ENCODE data around the gene RNF167. TPM values are rescaled to one million over a fixed set of nuclear protein-coding genes. Genes with fewer than 3 reads are reported as not detected.

Gene RNF167
- total RNA-seq, 6 donors from 2014 or later = 41.9 to 130 (median 72.9) TPM

DNA sequence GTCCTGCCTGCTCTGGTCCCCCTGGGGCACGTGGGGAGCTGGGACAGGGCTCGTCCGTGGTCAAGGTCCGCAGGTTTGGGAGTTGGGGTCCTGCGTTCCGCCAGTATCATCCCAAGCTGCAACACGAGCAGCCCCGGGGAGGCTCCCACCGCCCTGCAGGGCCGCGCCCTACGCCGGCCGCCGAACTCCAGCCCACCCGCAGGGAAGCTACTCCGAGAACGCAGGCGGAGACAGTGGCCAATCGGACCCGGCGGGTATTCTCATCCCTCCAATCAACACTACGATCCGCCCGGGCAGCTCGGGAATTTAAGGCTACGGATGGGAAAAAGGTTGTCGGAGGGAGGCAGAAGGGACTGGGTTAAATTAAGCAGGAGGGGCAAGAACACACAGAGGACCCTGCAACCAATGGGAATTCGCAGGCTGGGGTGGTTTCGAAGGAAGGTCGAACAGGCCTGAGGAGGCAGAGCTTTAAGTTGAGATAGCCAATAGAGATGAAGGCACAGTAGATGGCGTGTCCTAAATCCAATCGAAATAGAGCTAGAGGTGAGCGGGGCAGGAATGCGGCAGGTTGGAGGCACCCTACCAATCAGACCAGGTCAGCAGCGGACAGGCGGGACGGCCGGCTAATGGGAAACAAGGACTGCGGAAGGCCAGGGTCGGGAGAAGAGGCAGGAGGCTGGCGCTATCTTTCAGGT is 26.9 kb downstream of the RNF167 start:
- TF ChIP-seq POLR2AphosphoS5 (IDR thresholded peaks at IDR 0.05) (peak; percentile 3 to 43), EP300 (IDR thresholded peaks at IDR 0.05) (no peak), POLR2A (IDR thresholded peaks at IDR 0.05) (peak in 2 of 4 donors; percentile 22 to 33)
- TF ChIP-seq, protein P1, sequence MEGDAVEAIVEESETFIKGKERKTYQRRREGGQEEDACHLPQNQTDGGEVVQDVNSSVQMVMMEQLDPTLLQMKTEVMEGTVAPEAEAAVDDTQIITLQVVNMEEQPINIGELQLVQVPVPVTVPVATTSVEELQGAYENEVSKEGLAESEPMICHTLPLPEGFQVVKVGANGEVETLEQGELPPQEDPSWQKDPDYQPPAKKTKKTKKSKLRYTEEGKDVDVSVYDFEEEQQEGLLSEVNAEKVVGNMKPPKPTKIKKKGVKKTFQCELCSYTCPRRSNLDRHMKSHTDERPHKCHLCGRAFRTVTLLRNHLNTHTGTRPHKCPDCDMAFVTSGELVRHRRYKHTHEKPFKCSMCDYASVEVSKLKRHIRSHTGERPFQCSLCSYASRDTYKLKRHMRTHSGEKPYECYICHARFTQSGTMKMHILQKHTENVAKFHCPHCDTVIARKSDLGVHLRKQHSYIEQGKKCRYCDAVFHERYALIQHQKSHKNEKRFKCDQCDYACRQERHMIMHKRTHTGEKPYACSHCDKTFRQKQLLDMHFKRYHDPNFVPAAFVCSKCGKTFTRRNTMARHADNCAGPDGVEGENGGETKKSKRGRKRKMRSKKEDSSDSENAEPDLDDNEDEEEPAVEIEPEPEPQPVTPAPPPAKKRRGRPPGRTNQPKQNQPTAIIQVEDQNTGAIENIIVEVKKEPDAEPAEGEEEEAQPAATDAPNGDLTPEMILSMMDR (IDR thresholded peaks at IDR 0.05) = peak in 1 of 6 experiments; percentile 13
- Histone ChIP-seq H3K4me3 (peak overlapping the region; percentile 51 to 85 (median 74)), H3K9me3 (no peaks in the 10 kb centered on the region), H3K27me3 (no peaks in the 10 kb centered on the region), H3K36me3 (peaks cover 4 to 34% (median 19%) of the 10 kb centered on the region in 4 donors), H3K4me1 (peaks cover 26 to 34% (median 29%) of the 10 kb centered on the region in 4 donors), H3K27ac (peak overlapping the region; percentile 90 to 95 (median 94))
- peak; percentile 94 to 99 for DNase-seq
- ATAC-seq (ENCODE audit: low FRiP score in 2 of 2) = peak; percentile 93 to 97
- 0% methylated on average over 16 to 28 of the region's 42 CpGs for WGBS, 2 donors

DNA sequence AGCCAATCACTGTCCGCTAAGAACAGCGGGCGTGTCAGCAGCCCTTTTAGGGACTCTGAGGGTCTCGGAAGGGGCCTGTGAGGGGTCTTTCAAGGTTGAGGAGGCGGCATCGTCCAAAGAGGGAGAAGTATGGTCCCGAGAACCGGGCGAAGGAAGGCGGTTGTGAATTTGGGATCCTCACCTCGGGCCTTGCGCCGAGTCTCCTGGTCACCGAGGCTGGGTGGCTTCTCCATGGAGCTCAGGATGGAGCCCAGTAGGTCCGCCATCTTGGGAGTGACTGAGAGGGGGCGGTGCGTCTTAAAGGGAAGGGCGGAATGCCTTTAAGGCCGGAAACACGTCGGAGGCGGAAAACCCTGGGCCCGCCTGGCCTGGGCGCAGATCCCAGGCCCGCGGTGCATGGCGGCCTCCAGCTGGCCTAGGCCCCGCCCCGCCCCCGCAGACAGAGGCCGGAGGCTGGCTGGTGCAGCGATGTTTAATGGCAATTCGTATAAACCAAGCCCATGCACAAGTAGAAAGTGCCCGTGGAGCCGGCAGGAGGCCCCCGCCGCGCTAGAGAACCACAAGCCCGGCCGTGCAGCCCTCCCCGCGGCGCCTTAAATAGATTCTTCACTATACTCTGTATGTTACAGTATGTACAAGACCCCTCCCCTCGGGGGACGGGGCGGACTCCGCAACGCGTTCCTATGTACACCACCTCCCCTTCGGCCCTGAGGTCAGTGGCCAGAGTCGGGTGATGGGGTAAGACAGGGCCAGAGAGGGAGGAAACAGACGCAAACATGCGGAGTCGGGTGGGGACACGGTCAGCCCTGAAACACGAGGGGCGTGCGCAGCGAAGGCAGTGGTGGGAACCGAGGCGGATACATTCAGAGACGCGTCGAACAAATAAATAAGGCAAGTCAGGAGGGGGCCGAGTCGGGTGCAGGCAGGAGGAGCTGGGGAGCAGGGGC is 27.7 kb downstream of the RNF167 start, which contains the start of gene SPAG7:
Gene SPAG7 (minus strand): TSS at position 279 of the 947 bp plus-strand sequence. CDS start 13 bp downstream, at position 266.
- TF ChIP-seq, protein P1 (IDR thresholded peaks at IDR 0.05) = peak in 3 of 6 experiments; percentile 10 to 15 (median 12)
- TF ChIP-seq POLR2A (IDR thresholded peaks at IDR 0.05) (peak in 2 of 4 donors; percentile 56 to 88), EP300 (IDR thresholded peaks at IDR 0.05) (no peak), POLR2AphosphoS5 (IDR thresholded peaks at IDR 0.05) (peak; percentile 89 to 93)
- Histone ChIP-seq H3K27ac (peak within 1 kb of the TSS; percentile 90 to 95 (median 94)), H3K27me3 (no peaks in the 10 kb centered on the region), H3K4me3 (peak within 1 kb of the TSS; percentile 60 to 85 (median 74)), H3K36me3 (peaks cover 9 to 42% (median 27%) of the 10 kb centered on the region in 4 donors), H3K9me3 (no peaks in the 10 kb centered on the region), H3K4me1 (peaks cover 26 to 34% (median 29%) of the 10 kb centered on the region in 4 donors)
- DNase-seq (peak; percentile 96 to 97), ATAC-seq (ENCODE audit: low FRiP score in 2 of 2) (peak; percentile 91 to 95)
- 0 to 1% methylated on average over 33 to 62 of the region's 66 CpGs for WGBS, 2 donors

DNA sequence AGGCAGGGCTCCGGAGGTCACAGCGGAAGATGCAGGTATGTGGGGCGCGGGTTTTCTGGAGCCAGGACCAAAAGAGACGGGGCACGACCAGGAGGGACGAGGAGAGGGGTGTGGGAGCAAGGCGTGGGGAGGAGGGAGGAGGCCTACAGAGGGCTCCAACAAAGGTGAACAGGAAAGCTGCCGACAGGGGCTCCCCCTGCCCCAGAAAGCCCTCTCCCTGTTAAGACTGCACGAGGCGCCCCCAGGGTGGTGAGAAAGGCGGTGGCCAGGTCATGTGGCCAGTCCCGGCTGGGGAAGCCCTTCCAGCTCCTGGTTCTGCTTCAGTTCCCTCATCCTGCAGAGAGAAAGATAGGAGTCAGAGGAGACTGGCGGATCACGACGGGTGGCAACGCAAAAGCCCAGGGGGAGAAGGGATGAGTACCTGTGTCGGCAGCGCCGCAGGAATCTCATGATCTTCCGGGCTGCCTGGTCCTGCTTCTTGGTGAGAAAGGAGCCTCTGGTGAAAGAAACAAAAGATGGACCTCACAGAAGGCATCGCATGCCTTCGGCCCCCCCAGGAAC is 28.5 kb downstream of the RNF167 start:
- Histone ChIP-seq H3K4me3 (peak overlapping the region; percentile 43 to 85 (median 74)), H3K27ac (peak overlapping the region; percentile 90 to 95 (median 94)), H3K36me3 (peaks cover 9 to 49% (median 34%) of the 10 kb centered on the region in 4 donors), H3K4me1 (peaks cover 26 to 38% (median 33%) of the 10 kb centered on the region in 4 donors), H3K27me3 (no peaks in the 10 kb centered on the region), H3K9me3 (no peaks in the 10 kb centered on the region)
- TF ChIP-seq POLR2A (IDR thresholded peaks at IDR 0.05) (no peak), EP300 (IDR thresholded peaks at IDR 0.05) (no peak), POLR2AphosphoS5 (IDR thresholded peaks at IDR 0.05) (no peak)
- TF ChIP-seq, protein P1 (IDR thresholded peaks at IDR 0.05) = no peak
- WGBS, 2 donors = 45 to 48% methylated on average over 23 of the region's 23 CpGs
- DNase-seq (no peak), ATAC-seq (ENCODE audit: low FRiP score in 2 of 2) (no peak)

DNA sequence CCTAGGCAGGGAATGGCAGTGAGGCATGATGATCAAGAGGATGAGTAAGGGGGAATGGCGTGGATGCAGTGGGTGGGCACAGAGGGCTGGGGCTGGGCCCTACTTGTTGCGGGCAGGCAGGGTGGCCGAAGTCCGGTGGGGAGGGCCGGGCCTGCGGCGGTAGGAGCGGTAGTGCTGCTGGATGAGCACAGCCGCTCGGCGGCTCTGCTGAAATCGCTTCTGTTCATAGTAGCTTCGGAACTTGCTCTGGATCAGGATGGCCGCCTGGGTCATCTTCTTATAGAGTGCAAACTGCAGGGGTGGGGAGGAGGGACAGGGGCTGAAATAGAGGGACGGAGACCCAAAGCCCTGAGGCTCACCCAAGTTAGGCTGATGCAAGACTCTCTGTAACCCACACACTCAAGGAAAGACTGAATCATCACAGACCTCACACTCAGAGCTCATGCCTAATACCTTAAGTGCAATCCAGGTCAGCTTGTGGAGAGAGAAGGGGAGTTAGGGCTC is 29.0 kb downstream of the RNF167 start:
- TF ChIP-seq, protein P1 (IDR thresholded peaks at IDR 0.05) = no peak
- Histone ChIP-seq H3K27me3 (no peaks in the 10 kb centered on the region), H3K9me3 (no peaks in the 10 kb centered on the region), H3K4me3 (peak overlapping the region in 3 of 4 donors; percentile 66 to 85 (median 82)), H3K36me3 (peaks cover 9 to 54% (median 38%) of the 10 kb centered on the region in 4 donors), H3K4me1 (peaks cover 26 to 42% (median 35%) of the 10 kb centered on the region in 4 donors), H3K27ac (peak overlapping the region; percentile 90 to 95 (median 94))
- ATAC-seq (ENCODE audit: low FRiP score in 2 of 2) (no peak), DNase-seq (peak in 1 of 2 donors; percentile 83)
- 77 to 78% methylated on average over 12 to 15 of the region's 15 CpGs for WGBS, 2 donors

All from upper lobe of left lung (tissue), 6 donors.